Left lobe of liver (tissue), 2 donors: ENCODE measurements around the gene PDZD4. TPM values are rescaled to one million over a fixed set of nuclear protein-coding genes. Genes with fewer than 3 reads are reported as not detected.

Experiments used
- ATAC-seq: fragments of 200-7000 bp; cut with Tn5 transposase; one replicate; pipeline ENCODE4 v1.9.1; 2020; ENCODE audit warnings: mild to moderate bottlenecking, moderate library complexity
- DNase-seq: peaks from one replicate; pipeline ENCODE4 v3.0.0-alpha.2; 2020; ENCODE audit warnings: low spot score
- total RNA-seq: library from RNA; stranded (reverse); gene quantifications from one replicate; pipeline ENCODE4 v1.2.1, GENCODE V29; 2021
- donor health status: DM: no; HTN: no; CAD: no; lungs with moderate emphysema.
- donor health status: DM: no; HTN: yes; CAD: no.

Gene PDZD4
- total RNA-seq, 1 donor from 2014 or later: 0.91 TPM

- ATAC-seq (no peak), DNase-seq (no peak)
Observed at GRCh38 chrX:153868576-153869472, 38.5 kb upstream of the PDZD4 start.

GRCh38 chrX:153867671-153868070 is 37.3 kb upstream of the PDZD4 start:
- ATAC-seq (no peak), DNase-seq (no peak)

- no peak for DNase-seq
- ATAC-seq: no peak
Observed at GRCh38 chrX:153867139-153867538, 36.8 kb upstream of the PDZD4 start.

GRCh38 chrX:153866302-153867019 is 36.1 kb upstream of the PDZD4 start:
- ATAC-seq: no peak
- DNase-seq: no peak

- no peak for DNase-seq
- no peak for ATAC-seq
Observed at GRCh38 chrX:153865685-153866084, 35.3 kb upstream of the PDZD4 start.

- DNase-seq (no peak), ATAC-seq (no peak)
Observed at GRCh38 chrX:153865321-153865580, 34.9 kb upstream of the PDZD4 start.

GRCh38 chrX:153864561-153865320 is 34.4 kb upstream of the PDZD4 start:
- ATAC-seq (no peak), DNase-seq (no peak)

GRCh38 chrX:153864101-153864500 is 33.8 kb upstream of the PDZD4 start:
- DNase-seq (no peak), ATAC-seq (no peak)

GRCh38 chrX:153863251-153863991 is 33.1 kb upstream of the PDZD4 start:
- ATAC-seq (no peak), DNase-seq (no peak)

GRCh38 chrX:153862369-153863250 is 32.3 kb upstream of the PDZD4 start:
- ATAC-seq (no peak), DNase-seq (no peak)

GRCh38 chrX:153861733-153862310 is 31.5 kb upstream of the PDZD4 start:
- DNase-seq: no peak
- no peak for ATAC-seq

GRCh38 chrX:153861151-153861550 is 30.8 kb upstream of the PDZD4 start:
- no peak for DNase-seq
- no peak for ATAC-seq

- no peak for DNase-seq
- ATAC-seq: no peak
Observed at GRCh38 chrX:153857348-153857903, 27.1 kb upstream of the PDZD4 start.

GRCh38 chrX:153854702-153855101 is 24.4 kb upstream of the PDZD4 start:
- ATAC-seq (no peak), DNase-seq (no peak)

- ATAC-seq: no peak
- DNase-seq: no peak
Observed at GRCh38 chrX:153853902-153854267, 23.5 kb upstream of the PDZD4 start.

- ATAC-seq: no peak
Observed at GRCh38 chrX:153853180-153853901, 23.0 kb upstream of the PDZD4 start.

GRCh38 chrX:153851981-153852380 is 21.6 kb upstream of the PDZD4 start:
- ATAC-seq (no peak), DNase-seq (no peak)

More at GRCh38 chrX:153853180-153853901, 23.0 kb upstream of the PDZD4 start:
- DNase-seq: no peak

- no peak for ATAC-seq
- DNase-seq: no peak
Observed at GRCh38 chrX:153848325-153848724, 18.0 kb upstream of the PDZD4 start.

- DNase-seq (no peak), ATAC-seq (no peak)
Observed at GRCh38 chrX:153845842-153846241, 15.5 kb upstream of the PDZD4 start.
